HepG2 (cell line): Measurements from ENCODE around the gene ESF1. TPM values are rescaled to one million over a fixed set of nuclear protein-coding genes. Genes with fewer than 3 reads are reported as not detected.

Source experiments
- CBX1 ChIP-seq: IDR thresholded peaks from one replicate; pipeline ENCODE4 v1.6.1; 2016; ENCODE audit warnings: antibody characterized with exemption, low read depth
- FOXA3 ChIP-seq: IDR thresholded peaks from 2 replicates; pipeline ENCODE4 v1.6.1; 2016; ENCODE audit warnings: missing genetic modification reagents, missing compliant biosample characterization
- KLF6 ChIP-seq: IDR thresholded peaks from 2 replicates; pipeline ENCODE4 v1.8.0; 2016; ENCODE audit warnings: missing biosample characterization, missing genetic modification reagents
- RAD51 ChIP-seq: fragments of 450-650 bp; IDR thresholded peaks from 2 replicates; pipeline ENCODE4 v1.6.1; 2016; ENCODE audit warnings: borderline replicate concordance
- RFXANK ChIP-seq: IDR thresholded peaks from 2 replicates; pipeline ENCODE4 v1.6.1; 2016
- SIN3A ChIP-seq: IDR thresholded peaks from 2 replicates; pipeline ENCODE4 v1.6.1; 2011; ENCODE audit warnings: low read depth, mild to moderate bottlenecking, control low read depth, low read length, borderline replicate concordance
- STAT5B ChIP-seq: sonication (generic); formaldehyde crosslinking; IDR thresholded peaks from 2 replicates; pipeline ENCODE4 v1.4.0; 2020; ENCODE audit warnings: missing genetic modification reagents
- SUZ12 ChIP-seq: fragments of 150-350 bp; IDR thresholded peaks from 2 replicates; pipeline ENCODE4 v1.6.1; 2014; ENCODE audit warnings: low read depth, low read length
- U2AF2 ChIP-seq: fragments of 200-400 bp; formaldehyde crosslinking; IDR thresholded peaks from 2 replicates; pipeline ENCODE4 v1.6.1; 2017; ENCODE audit warnings: low read depth, mild to moderate bottlenecking, low read length
- ZKSCAN8 ChIP-seq: IDR thresholded peaks from 2 replicates; pipeline ENCODE4 v1.6.1; 2016; ENCODE audit warnings: borderline replicate concordance, missing genetic modification reagents, missing compliant biosample characterization
- ZNF24 ChIP-seq: fragments of 450-650 bp; IDR thresholded peaks from 2 replicates; pipeline ENCODE4 v1.6.1; 2017; ENCODE audit warnings: antibody characterized with exemption, mild to moderate bottlenecking
- ZNF547 ChIP-seq: sonication (generic); formaldehyde crosslinking; IDR thresholded peaks from 2 replicates; pipeline ENCODE4 v1.5.1; 2020; ENCODE audit warnings: mild to moderate bottlenecking, missing genetic modification reagents
- ZNF777 ChIP-seq: sonication (generic); formaldehyde crosslinking; IDR thresholded peaks from 2 replicates; pipeline ENCODE4 v1.4.0; 2020; ENCODE audit warnings: missing genetic modification reagents
- ZSCAN30 ChIP-seq: sonication (generic); formaldehyde crosslinking; IDR thresholded peaks from 2 replicates; pipeline ENCODE4 v1.5.0; 2020; ENCODE audit warnings: mild to moderate bottlenecking, missing genetic modification reagents
- polyA plus RNA-seq, 8 experiments: library from polyadenylated mRNA; depleted of rRNA in 3 of 8; stranded (reverse) in 7 of 8; unstranded in 1 of 8; fragments of >200 nt; fragmentation: Illumina TruSeq in 4 of 8; extraction: Trizol in 4 of 8; gene quantifications; 2 replicates each; pipeline versions ENCODE4 v1.2.1 to v1.2.3, GENCODE V29; 2011 to 2016; ENCODE audit warnings: low read depth in 4 of 8, missing spikeins in 1 of 8, mixed read lengths in 1 of 8; ENCODE audit not compliant: insufficient read depth in 1 of 8
- total RNA-seq, 5 experiments: library from RNA; depleted of rRNA; stranded (reverse); fragments of >200 nt; fragmentation: Illumina TruSeq; extraction: Trizol; gene quantifications; 2 replicates each; pipeline ENCODE4 v1.2.3, GENCODE V29; 2016; ENCODE audit warnings: low read depth in 1 of 5
- TF ChIP-seq, protein P1 (sequence below): sonication (generic); formaldehyde crosslinking; IDR thresholded peaks from 2 replicates; pipeline ENCODE4 v1.5.0; 2020; ENCODE audit warnings: missing genetic modification reagents
- TF ChIP-seq, protein P2 (sequence below): sonication (generic); formaldehyde crosslinking; IDR thresholded peaks from 2 replicates; pipeline ENCODE4 v1.8.1; 2023; ENCODE audit warnings: missing genetic modification reagents, mild to moderate bottlenecking, borderline replicate concordance
- TF ChIP-seq, protein P3 (sequence below): sonication (generic); formaldehyde crosslinking; IDR thresholded peaks from 2 replicates; pipeline ENCODE4 v1.5.0; 2020; ENCODE audit warnings: missing genetic modification reagents
- TF ChIP-seq, protein P4 (sequence below): sonication (generic); formaldehyde crosslinking; IDR thresholded peaks from 2 replicates; pipeline ENCODE4 v1.5.0; 2020; ENCODE audit warnings: mild to moderate bottlenecking, missing genetic modification reagents
- TF ChIP-seq, protein P5 (sequence below): sonication (generic); formaldehyde crosslinking; IDR thresholded peaks from 2 replicates; pipeline ENCODE4 v1.5.0; 2020; ENCODE audit warnings: mild to moderate bottlenecking, missing genetic modification reagents, borderline replicate concordance
- TF ChIP-seq, protein P6 (sequence below): sonication (generic); formaldehyde crosslinking; IDR thresholded peaks from 2 replicates; pipeline ENCODE4 v1.5.1; 2020; ENCODE audit warnings: mild to moderate bottlenecking, missing genetic modification reagents

Gene ESF1
- total and polyA plus RNA-seq, 2 of the 13 experiments (the other 11 are each of a cell fraction or from before 2014, with no cell fraction given), result 7.3 to 66.9 TPM

DNA sequence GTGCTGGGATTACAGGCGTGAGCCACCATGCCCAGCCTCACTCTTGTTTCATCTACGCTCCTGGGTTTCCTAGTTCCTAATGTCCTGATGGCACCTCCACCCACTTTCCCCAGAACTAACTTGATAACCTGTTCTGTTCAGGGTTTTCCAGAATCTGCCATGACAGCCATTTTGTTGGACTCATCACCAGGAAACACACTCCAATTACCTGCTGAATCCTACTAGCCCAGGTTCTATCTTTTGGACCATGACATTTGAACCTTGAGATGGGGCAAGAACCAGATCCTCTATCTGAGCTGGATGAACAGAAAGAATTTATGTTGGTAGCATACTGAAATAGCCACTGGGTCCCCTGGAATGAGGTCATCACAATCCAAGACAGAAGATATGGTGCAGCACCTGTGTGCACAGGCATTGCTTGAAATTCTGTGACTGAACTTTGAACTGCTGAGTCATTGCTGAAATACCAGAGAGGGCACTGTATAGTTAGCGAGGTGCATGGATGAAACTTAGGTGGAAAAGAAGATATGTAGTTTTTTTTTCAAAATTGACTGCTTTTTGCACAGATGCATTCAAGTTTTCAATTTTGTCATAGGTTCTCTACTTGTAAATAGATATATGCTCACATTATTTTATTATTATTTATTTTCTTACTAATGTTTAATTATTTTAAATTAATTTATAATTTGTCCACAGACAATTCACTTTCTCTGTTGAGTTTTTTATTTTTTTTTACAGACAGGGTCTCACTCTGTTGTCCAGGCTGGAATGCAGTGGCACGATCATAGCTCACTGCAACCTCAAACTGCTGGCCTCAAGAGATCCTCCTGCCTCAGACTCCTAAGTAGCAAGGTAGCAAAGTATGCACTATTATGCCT lies 103.2 kb downstream of the ESF1 start (continued):
- no peak for TF ChIP-seq ZSCAN30
- TF ChIP-seq ZNF24, result peak; percentile 70; the same call in 1 of the 2 replicates
- TF ChIP-seq ZNF547 (CRISPR knock-in tag), result no peak
- TF ChIP-seq, protein P1, sequence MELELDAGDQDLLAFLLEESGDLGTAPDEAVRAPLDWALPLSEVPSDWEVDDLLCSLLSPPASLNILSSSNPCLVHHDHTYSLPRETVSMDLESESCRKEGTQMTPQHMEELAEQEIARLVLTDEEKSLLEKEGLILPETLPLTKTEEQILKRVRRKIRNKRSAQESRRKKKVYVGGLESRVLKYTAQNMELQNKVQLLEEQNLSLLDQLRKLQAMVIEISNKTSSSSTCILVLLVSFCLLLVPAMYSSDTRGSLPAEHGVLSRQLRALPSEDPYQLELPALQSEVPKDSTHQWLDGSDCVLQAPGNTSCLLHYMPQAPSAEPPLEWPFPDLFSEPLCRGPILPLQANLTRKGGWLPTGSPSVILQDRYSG (CRISPR knock-in tag), result no peak
- TF ChIP-seq, protein P2, sequence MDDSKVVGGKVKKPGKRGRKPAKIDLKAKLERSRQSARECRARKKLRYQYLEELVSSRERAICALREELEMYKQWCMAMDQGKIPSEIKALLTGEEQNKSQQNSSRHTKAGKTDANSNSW (CRISPR knock-in tag), result no peak
- no peak for TF ChIP-seq SUZ12
- peak; percentile 87; the same call in 1 of the 2 replicates for TF ChIP-seq ZKSCAN8 (CRISPR knock-in tag)
- TF ChIP-seq, protein P3, sequence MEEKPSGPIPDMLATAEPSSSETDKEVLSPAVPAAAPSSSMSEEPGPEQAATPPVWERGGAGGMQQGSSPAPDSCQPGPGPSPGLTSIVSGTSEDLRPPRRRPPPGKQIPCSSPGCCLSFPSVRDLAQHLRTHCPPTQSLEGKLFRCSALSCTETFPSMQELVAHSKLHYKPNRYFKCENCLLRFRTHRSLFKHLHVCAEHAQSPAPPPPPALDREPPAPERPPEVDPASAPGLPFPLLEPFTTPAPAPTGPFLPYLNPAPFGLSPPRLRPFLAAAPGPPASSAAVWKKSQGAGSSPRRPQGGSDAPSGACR (CRISPR knock-in tag), result no peak
- TF ChIP-seq CBX1, result peak; percentile 55
- no peak for TF ChIP-seq STAT5B (CRISPR knock-in tag)
- TF ChIP-seq SIN3A, result no peak
- TF ChIP-seq, protein P4, sequence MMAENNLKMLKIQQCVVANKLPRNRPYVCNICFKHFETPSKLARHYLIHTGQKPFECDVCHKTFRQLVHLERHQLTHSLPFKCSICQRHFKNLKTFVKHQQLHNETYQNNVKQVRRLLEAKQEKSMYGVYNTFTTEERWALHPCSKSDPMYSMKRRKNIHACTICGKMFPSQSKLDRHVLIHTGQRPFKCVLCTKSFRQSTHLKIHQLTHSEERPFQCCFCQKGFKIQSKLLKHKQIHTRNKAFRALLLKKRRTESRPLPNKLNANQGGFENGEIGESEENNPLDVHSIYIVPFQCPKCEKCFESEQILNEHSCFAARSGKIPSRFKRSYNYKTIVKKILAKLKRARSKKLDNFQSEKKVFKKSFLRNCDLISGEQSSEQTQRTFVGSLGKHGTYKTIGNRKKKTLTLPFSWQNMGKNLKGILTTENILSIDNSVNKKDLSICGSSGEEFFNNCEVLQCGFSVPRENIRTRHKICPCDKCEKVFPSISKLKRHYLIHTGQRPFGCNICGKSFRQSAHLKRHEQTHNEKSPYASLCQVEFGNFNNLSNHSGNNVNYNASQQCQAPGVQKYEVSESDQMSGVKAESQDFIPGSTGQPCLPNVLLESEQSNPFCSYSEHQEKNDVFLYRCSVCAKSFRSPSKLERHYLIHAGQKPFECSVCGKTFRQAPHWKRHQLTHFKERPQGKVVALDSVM (CRISPR knock-in tag), result no peak
- TF ChIP-seq, protein P5, sequence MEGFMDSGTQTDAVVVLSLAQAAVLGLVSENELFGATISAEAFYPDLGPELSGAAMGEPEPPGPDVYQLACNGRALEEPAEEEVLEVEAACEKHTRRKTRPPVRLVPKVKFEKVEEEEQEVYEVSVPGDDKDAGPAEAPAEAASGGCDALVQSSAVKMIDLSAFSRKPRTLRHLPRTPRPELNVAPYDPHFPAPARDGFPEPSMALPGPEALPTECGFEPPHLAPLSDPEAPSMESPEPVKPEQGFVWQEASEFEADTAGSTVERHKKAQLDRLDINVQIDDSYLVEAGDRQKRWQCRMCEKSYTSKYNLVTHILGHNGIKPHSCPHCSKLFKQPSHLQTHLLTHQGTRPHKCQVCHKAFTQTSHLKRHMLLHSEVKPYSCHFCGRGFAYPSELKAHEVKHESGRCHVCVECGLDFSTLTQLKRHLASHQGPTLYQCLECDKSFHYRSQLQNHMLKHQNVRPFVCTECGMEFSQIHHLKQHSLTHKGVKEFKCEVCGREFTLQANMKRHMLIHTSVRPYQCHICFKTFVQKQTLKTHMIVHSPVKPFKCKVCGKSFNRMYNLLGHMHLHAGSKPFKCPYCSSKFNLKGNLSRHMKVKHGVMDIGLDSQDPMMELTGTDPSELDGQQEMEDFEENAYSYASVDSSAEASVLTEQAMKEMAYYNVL, result no peak
- TF ChIP-seq RFXANK (CRISPR knock-in tag), result no peak
- peak; percentile 86 for TF ChIP-seq FOXA3
- TF ChIP-seq, protein P6, sequence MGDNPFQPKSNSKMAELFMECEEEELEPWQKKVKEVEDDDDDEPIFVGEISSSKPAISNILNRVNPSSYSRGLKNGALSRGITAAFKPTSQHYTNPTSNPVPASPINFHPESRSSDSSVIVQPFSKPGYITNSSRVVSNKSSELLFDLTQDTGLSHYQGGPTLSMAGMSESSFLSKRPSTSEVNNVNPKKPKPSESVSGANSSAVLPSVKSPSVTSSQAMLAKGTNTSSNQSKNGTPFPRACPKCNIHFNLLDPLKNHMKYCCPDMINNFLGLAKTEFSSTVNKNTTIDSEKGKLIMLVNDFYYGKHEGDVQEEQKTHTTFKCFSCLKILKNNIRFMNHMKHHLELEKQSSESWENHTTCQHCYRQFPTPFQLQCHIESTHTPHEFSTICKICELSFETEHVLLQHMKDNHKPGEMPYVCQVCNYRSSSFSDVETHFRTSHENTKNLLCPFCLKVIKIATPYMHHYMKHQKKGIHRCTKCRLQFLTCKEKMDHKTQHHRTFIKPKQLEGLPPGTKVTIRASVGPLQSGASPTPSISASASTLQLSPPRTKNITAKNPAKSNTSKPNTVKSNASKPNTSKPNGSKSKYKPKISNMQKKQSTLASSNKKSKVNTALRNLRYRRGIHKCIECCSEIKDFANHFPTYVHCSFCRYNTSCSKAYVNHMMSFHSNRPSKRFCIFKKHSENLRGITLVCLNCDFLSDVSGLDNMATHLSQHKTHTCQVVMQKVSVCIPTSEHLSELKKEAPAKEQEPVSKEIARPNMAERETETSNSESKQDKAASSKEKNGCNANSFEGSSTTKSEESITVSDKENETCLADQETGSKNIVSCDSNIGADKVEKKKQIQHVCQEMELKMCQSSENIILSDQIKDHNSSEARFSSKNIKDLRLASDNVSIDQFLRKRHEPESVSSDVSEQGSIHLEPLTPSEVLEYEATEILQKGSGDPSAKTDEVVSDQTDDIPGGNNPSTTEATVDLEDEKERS (CRISPR knock-in tag), result peak; percentile 97
- no peak for TF ChIP-seq ZNF777 (CRISPR knock-in tag)
- TF ChIP-seq U2AF2, result no peak
- peak; percentile 62; the same call in 1 of the 2 replicates for TF ChIP-seq KLF6 (CRISPR knock-in tag)
- TF ChIP-seq RAD51, result no peak
